Measurements from ENCODE around the gene CPLX4. TPM values are rescaled to one million over a fixed set of nuclear protein-coding genes. Genes with fewer than 3 reads are reported as not detected.

The CPLX4 gene
- total and polyA plus RNA-seq, 2 of the 8 experiments (the other 6 are each of a cell fraction or from before 2014, with no cell fraction given): not detected

DNA sequence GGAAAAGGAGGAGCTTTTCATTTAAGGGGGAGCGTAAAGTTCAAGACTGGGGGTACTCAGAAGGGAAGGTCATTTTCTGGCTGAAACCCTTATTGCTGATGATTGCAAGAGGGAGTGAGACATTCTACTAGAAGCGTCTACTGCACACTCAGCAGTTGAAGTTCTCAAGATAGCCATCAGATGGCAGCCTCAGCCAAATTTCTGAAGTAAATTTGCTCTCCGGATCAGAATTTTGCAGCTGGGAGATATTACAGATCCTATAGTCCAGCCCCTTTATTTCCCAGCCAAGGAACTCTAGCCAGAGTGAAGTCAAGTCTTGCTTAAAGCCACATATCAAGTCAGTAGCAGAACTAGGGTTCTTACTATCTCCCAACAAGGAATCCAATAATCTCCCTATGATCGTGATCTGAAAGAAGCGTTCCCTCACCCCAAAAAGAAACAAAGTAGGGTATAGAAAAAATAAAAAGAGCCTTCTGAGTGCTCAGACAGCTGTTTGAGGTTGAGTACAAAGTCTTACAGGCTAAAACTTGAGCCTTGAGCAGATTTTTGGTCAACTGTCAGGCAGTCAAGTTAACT lies 69.2 kb downstream of the CPLX4 start:
- TF ChIP-seq SRF (IDR thresholded peaks at IDR 0.05; ENCODE audit: low read depth, low read length) (no peak), RAD21 (IDR thresholded peaks at IDR 0.05 in 1 of 2, conservative IDR thresholded peaks at IDR 0.05 in 1 of 2; ENCODE audit: low read depth in 2 of 2, low read length in 2 of 2) (peak; percentile 85 to 93)
- TF ChIP-seq, protein P1, sequence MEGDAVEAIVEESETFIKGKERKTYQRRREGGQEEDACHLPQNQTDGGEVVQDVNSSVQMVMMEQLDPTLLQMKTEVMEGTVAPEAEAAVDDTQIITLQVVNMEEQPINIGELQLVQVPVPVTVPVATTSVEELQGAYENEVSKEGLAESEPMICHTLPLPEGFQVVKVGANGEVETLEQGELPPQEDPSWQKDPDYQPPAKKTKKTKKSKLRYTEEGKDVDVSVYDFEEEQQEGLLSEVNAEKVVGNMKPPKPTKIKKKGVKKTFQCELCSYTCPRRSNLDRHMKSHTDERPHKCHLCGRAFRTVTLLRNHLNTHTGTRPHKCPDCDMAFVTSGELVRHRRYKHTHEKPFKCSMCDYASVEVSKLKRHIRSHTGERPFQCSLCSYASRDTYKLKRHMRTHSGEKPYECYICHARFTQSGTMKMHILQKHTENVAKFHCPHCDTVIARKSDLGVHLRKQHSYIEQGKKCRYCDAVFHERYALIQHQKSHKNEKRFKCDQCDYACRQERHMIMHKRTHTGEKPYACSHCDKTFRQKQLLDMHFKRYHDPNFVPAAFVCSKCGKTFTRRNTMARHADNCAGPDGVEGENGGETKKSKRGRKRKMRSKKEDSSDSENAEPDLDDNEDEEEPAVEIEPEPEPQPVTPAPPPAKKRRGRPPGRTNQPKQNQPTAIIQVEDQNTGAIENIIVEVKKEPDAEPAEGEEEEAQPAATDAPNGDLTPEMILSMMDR (IDR thresholded peaks at IDR 0.05; ENCODE audit: control extremely low read depth in 1 of 3, insufficient read depth in 1 of 3, low read depth in 1 of 3, low read length in 3 of 3): peak in 2 of 3 experiments; percentile 81 to 84; a peak in 3 of 4 replicates
- H2AFZ ChIP-seq (ENCODE audit: low read length): no peak overlapping the region
- no peaks in the 10 kb centered on the region for H4K20me1 ChIP-seq (replicated peaks in 1 of 2; ENCODE audit: control insufficient read depth in 1 of 2, insufficient read depth in 2 of 2, low read length in 2 of 2)
- H2BK120ac ChIP-seq (replicated peaks; ENCODE audit: low read depth, low read length): no peak overlapping the region
- H3K14ac ChIP-seq (ENCODE audit: insufficient read length): no peak overlapping the region
- no peak overlapping the region for H3K9ac ChIP-seq (replicated peaks in 1 of 4; ENCODE audit: extremely low read depth in 1 of 4, low read depth in 3 of 4, low read length in 3 of 4)
- peak in 1 of 2 experiments; percentile 66 for DNase-seq (ENCODE audit: low read depth in 1 of 2, low spot score in 2 of 2)
- 38% methylated on average over 5 of the region's 5 CpGs; no CpG with 5 or more reads in 1 of the 2 experiments for whole genome bisulfite sequencing, 2 experiments (ENCODE audit: extremely low coverage in 1 of 2, insufficient coverage in 1 of 2, insufficient read length in 1 of 2, insufficient replicate concordance in 2 of 2, low coverage in 1 of 2, low lambda C conversion rate in 2 of 2, missing lambda C conversion rate in 1 of 2)
- ChIA-PET CTCF (ENCODE audit: partially characterized antibody) (interaction anchor here (0.7 to 5.2 kb wide), 29 partner anchors 10 to 409 kb away, joined by 3 to 129 read pairs (median 5); partner anchors contain the start of genes GRP and RAX), POLR2A (ENCODE audit: partially characterized antibody) (interaction anchor here (0.8 to 1.5 kb wide), 4 partner anchors 18 to 107 kb away, joined by 3 to 7 read pairs (median 3); no protein-coding TSS in a partner anchor)
- no peaks in the 10 kb centered on the region for H3K27me3 ChIP-seq (replicated peaks in 1 of 4; ENCODE audit: control insufficient read depth in 3 of 4, extremely low read depth in 1 of 4, insufficient read depth in 3 of 4, low read length in 3 of 4)
- H3K4me1 ChIP-seq (replicated peaks in 1 of 4; ENCODE audit: control insufficient read depth in 3 of 4, insufficient read depth in 4 of 4, low read length in 3 of 4): no peaks in the 10 kb centered on the region
- no peak overlapping the region for H3K23ac ChIP-seq (ENCODE audit: insufficient read length)
- H3K4me3 ChIP-seq (ENCODE audit: extremely low read depth in 1 of 4, insufficient read depth in 2 of 4, low read depth in 3 of 4, low read length in 4 of 4): no peak overlapping the region
- H4K8ac ChIP-seq (ENCODE audit: extremely low read depth, insufficient read depth, low read length): no peak overlapping the region
- no peak overlapping the region for H3K4me2 ChIP-seq (ENCODE audit: insufficient read depth in 1 of 2, low read depth in 2 of 2, low read length in 2 of 2)
- no peak overlapping the region for H2BK15ac ChIP-seq (ENCODE audit: low read length)
- H3K56ac ChIP-seq (replicated peaks; ENCODE audit: insufficient read length, low read depth, low read length): no peak overlapping the region
- H3K27ac ChIP-seq (ENCODE audit: low read depth, low read length): no peak overlapping the region
- H3K4ac ChIP-seq (replicated peaks; ENCODE audit: insufficient read length, low read depth, low read length): no peak overlapping the region
- no peak overlapping the region for H4K91ac ChIP-seq (replicated peaks; ENCODE audit: insufficient read length, low read length)
- H3K79me1 ChIP-seq (ENCODE audit: low read depth, low read length): no peaks in the 10 kb centered on the region
- no peak overlapping the region for H2BK20ac ChIP-seq (ENCODE audit: low read length)
- no peak overlapping the region for H4K5ac ChIP-seq (ENCODE audit: insufficient read length, low read depth, low read length)
- no peak overlapping the region for H2BK12ac ChIP-seq (ENCODE audit: low read depth, low read length)
- H3K18ac ChIP-seq (ENCODE audit: extremely low read depth, low read length): no peak overlapping the region
- H3K9me3 ChIP-seq (ENCODE audit: insufficient read depth in 2 of 2, low read depth in 1 of 2, low read length in 1 of 2): no peaks in the 10 kb centered on the region
- H3K36me3 ChIP-seq (ENCODE audit: control insufficient read depth in 2 of 4, insufficient read depth in 4 of 4, low read length in 3 of 4): no peaks in the 10 kb centered on the region
- H3K23me2 ChIP-seq (ENCODE audit: low read depth, low read length): no peaks in the 10 kb centered on the region
- no peak overlapping the region for H2BK5ac ChIP-seq (ENCODE audit: low read depth, low read length)
- H2AK5ac ChIP-seq (ENCODE audit: low read depth, low read length): no peak overlapping the region
- H3K79me2 ChIP-seq (ENCODE audit: control insufficient read depth in 1 of 2, insufficient read depth in 2 of 2, low read length in 2 of 2): no peaks in the 10 kb centered on the region
- FAIRE-seq: peak; percentile 87

All from H1 (cell line).